ENCODE data around the gene FSTL4.
"Not testable (repeated sequence)": the region's sequence is repeated elsewhere in the genome, so short reads cannot be mapped to it uniquely, and the experiment has no call there.

FSTL4 gene

GRCh38 chr5:133399247-133399891, 213.0 kb downstream of the FSTL4 start:
- DNase-seq, result no peak

- no peak for DNase-seq
Measured at GRCh38 chr5:133398646-133399101, 213.7 kb downstream of the FSTL4 start.

GRCh38 chr5:133397990-133398645, 214.2 kb downstream of the FSTL4 start:
- no peak for DNase-seq

DNA sequence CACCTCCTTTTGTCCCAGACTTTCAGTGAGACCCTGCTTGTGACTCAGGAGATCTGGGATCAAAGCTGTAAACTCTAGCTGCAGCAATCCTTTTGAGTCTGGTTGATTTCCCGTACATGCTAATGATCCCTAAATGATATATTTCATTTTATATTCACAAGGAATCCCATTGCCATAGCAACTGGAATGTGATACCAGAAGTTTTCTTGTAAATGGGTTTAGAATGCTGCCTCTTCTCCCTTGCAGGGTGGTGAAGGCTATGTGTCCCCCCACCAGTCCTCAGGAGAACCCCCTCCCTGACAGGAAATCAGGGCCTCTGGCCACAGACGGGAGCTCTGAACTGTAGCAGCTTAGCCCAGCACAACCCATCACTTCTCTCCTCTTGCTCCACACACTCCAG, 215.0 kb downstream of the FSTL4 start:
- DNase-seq, result no peak

GRCh38 chr5:133396814-133397213, 215.5 kb downstream of the FSTL4 start:
- no peak for DNase-seq

GRCh38 chr5:133396187-133396741, 216.1 kb downstream of the FSTL4 start:
- DNase-seq, result no peak

- DNase-seq, result not testable (repeated sequence)
Measured at GRCh38 chr5:133395207-133395606, 217.1 kb downstream of the FSTL4 start.

GRCh38 chr5:133394477-133394817, 217.9 kb downstream of the FSTL4 start:
- not testable (repeated sequence) for DNase-seq

GRCh38 chr5:133393776-133394476, 218.4 kb downstream of the FSTL4 start:
- DNase-seq, result no peak

DNA sequence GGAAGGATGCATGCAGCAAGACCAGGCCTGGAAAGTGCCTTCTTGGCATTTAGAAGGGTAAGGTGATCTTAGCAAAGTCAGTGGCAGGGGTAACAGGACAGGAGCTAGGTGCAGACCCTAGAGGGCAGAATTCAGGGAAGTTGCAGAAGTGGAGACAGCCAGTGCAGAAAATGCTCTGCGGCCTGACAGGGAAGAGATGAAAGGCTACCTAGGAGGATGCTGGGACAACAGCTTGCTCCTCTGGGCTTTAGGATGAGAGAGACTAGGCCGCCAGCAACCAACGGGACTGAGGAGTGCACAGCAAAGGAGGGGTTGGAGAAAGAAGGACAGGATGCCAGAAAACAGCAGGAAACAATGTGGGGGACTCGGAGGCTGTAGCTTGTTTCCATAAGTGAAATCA, 219.9 kb downstream of the FSTL4 start:
- no peak for DNase-seq

GRCh38 chr5:133391354-133392136, 220.8 kb downstream of the FSTL4 start:
- DNase-seq, result no peak

DNA sequence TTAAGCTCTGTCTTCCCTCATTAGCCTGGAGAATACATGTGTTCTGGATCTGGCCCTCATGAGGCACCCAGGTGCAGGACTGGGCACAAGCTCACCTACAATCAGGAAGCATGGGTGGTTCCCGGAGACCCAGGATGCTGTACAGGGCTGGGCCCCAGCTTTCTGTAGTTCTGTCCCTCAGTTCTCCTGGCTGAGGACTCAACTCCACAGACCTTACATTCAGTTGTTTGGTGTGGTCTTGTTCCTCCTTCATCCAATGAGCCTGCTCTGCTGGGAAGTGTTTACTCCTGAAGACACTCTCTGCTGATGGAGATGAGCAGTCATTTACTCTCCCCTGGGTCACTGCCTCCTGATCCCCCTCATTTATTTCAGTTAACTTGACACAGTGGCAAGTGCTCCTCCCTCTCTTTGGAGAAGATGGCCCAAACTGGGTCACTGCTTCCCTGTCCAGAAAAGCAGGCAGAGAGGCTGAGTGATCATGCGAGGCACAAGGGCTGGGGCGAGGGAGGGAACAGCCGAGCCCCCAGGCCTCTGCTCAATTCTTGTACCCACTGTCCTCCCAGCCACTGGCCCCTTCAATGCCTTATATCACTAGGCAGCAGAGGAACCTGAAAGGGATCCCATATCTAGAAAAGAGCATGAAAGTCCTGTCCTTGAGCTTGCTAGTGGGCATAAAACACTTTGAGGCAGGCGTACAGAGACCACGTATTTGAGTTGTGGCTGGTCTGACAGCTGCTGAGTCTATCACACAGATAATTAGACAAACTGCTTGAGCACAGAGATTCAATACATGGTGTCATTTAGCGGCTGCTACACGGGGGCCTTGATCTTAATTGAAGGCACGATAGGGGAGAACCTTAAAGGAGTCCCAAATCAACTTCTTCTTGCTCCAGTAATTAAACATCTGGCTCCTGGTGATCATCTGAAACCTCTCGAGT, 221.7 kb downstream of the FSTL4 start:
- DNase-seq, result no peak

- DNase-seq, result no peak
Measured at GRCh38 chr5:133389066-133389590, 223.2 kb downstream of the FSTL4 start.

DNA sequence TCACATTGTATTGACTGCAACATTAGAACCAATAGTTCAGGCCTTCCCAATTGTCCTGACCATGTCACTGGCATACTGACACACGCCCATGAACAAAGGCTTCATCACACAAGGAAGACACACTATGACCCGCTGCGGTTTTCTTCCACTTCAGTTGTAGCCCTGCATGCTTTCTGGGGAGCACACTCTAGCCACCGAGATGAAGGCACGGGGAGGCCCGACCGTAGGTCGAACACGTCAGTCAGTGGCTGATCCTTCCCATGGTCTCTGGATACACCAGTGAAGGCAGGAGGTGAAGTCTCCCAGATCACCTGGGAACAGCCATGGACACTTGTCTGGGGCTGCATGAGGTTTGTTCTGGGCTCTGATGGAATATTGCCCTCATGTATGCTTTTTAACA, 224.7 kb downstream of the FSTL4 start:
- DNase-seq, result no peak

DNA sequence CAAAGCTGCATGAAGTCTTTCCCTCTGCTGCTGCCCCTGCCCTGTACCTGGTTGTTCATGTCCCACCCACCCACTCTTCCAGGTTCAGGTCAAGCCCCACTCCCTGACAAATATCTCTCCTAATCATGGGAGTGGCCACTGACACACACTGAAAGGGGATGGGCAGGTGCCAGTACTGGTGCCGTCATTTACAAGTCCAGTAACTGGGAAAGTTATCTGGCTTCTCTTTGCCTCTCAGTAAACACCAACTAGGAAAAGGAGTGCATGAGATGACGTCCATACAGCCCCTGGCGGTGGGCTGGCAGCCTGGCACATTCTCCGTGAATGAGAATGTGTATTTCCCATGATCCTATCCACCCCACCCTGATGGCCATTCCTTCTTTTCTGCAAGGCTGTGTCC, 225.2 kb downstream of the FSTL4 start:
- no peak for DNase-seq

DNA sequence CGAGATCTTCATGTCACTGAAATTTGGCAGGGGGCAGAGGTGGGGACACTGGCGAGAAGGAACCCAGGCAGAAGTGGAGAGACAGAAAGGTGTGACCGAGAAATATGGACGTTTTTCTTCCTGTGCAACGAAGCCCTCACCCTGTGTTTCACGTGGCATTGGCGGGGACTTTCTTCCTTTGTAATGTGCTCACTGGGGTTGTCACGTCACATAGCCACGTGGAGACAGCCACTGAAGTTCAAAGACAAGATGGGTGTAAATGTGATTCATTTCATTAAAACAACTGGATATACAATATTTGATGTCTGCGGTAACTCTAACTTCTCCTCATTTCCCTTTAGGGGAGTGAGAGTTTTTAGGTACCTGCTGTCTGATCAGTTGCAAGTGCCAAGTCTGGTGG, 225.7 kb downstream of the FSTL4 start:
- DNase-seq, result no peak

DNA sequence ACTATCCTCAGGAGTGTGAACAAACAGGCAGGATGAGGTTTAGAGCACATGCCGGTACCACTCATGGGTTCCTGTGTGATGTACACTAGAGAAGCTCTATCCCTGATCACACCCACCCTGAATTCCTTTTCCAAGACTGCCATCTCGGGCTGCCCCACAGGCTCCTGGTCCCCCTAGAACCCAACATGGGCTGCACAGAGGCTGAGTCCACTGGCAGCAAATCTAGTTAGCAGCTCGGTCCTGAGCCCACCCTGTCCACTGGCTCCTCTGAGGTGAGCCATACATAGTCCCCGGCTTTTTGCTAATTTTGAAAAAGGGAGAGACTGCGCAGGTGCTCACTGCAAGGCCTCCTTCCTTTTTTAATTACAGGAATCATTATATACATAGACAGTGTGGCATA, 227.0 kb downstream of the FSTL4 start:
- no peak for DNase-seq

GRCh38 chr5:133384903-133385302, 227.4 kb downstream of the FSTL4 start:
- no peak for DNase-seq

DNA sequence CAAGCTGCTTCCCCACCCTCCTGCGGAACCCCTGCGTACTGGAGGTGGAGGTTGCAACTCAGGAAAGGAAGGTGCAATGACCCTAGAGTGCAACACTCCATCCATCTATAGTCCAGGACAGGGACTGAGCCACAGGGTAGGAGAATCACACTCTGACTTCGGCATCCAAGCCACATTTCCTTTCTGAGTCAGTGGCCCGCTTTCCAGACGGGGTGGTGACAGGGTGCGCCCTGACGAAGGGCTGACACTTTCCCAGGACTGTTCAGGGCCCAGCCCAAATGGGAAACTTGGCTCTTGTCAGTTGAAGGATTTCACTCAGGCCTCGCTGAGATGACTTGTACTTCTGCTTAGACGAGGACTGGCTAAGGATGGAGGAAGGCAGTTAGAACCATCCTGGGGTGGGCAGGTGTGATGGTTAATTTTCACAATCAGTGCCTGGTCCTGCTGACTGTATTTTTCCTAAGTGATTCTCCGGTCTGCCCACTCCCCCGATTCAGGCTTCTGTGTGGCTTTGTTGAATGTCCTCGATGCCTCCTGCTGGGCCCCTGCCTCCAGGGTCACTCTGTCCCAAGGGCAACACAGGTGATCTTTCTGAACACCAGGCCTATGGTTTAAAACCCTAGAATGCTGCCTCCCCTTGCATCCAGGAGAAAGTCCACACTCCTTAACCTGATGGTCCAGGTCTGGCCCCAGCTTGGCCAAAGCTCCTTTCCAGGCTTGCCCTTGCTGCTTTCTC, 228.1 kb downstream of the FSTL4 start:
- no peak for DNase-seq

GRCh38 chr5:133383580-133383939, 228.8 kb downstream of the FSTL4 start:
- DNase-seq, result no peak

All from NCI-H1436 treated with DMSO at 0.1 percent for 48 hours (cell line).